Fibroblast of peridontal ligament (primary cell): ENCODE measurements around the gene RAB6A.
"Not testable (repeated sequence)": the region's sequence is repeated elsewhere in the genome, so short reads cannot be mapped to it uniquely, and the experiment has no call there.

Experiments
- DNase-seq: peaks from one replicate; pipeline ENCODE4 v3.0.0-alpha.2; 2010; ENCODE audit errors: extremely low read depth

Gene RAB6A

DNA sequence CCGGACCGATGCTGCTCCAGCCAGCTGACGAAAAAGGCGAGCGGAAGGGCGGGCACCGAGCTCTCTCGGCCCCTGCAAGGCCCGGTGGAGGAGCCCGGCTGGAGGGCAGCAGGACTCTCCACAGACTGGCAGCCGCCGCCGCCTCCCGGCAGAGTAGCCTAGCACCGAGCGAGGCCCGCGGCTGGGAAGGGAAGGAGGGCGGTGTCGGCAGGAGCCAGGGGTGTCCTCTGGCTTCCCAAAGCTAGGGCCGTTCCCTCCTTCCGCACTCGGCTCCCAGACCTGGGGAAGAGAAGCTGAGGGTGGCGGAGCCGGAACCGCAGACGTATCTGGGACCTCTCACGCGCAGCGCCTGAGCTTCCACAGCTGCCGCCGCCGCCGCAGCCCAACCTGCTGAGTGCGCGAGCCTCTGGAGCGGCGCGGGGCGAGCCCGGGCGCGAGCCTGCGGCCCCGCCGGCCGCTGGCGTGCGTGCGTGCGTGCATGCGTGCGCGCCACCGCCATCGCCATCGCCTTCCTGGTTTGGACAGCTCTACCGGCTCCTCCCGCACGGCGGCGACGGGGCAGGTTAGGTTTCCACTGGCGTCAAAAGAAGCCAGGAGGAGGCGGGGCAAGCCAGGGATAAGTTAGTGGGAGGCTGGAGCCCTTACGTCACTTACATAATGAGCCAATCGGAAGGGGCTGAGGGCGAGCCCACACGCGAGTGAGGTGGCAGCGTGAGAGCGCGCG lies at the start of gene RAB6A:
Gene RAB6A (minus strand): TSS at position 396 of the 724 bp plus-strand sequence. CDS start 439 bp downstream, outside the sequence.
- peak; percentile 99 for DNase-seq

DNA sequence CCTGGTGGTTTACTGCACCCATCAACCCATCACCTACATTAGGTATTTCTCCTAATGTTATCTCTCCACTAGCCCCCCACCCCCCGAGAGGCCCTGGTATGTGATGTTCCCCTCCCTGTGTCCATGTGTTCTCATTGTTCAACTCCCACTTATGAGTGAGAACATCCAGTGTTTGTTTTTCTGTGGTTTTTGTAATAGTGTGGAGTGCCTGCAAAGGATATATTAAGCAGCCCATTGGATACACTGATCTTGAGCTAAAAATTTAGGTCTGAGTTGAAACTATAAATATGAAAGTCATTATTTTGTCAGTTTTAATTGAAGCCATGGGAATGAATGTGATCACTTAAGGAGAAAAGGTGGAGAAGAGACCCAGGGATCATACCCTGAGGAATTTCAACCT lies 49.8 kb upstream of the RAB6A start:
- DNase-seq = peak; percentile 42

DNA sequence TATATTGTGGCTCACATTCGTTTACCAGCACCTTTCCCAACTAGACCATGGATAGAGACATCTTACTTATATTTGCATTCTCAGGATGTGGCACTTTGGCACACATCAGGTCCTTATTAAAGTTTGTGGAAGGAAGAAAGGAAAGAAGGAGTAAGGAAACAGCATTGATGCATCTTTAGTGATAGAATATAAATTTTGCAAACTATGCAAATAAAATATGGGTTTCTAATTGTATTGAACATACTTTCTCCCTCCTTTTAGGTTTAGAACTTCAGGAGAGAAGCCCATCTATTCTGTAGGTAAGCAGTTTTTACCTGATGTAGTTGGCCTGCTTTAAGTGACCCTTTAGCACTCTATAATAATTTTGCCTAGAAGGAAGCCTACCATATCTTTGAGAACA lies 47.2 kb upstream of the RAB6A start:
- no peak for DNase-seq

DNA sequence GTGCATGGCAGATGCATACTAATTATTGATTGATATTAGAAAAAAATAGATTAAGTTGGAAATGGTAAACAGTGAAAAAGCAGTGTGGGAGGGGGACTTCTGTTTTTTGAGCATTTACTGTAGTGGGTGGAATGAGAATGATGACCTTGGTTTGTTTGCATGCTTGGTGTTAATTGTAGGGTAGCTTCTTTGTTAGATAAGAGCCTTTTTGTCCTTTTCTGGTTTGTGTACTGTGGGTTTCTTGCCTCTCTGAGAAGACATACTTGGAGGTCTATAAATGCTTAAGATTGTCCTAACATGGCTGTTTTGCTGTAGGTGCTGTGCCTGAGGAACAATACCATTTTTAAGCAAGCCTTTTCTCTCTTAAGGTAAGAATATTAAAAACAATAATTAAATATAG lies 43.8 kb upstream of the RAB6A start:
- DNase-seq = no peak

DNA sequence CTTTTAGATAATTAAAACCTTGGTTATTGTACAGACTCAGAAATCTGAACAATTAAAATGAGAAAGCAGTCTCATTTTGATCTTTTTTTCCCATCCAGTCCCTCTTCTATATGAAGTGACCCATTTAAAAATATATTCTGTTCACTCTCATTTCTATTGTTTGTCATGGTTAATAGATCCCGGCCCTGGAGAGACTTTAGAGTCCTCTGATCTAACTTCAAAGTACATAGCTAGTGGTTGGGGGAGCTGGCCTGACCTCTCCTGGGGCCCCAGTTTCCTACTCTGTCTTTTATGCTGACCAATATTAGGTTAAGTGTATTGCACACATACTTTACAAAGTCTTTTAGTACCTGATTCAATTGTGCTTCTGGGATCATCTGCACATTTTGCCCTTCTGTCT lies 40.3 kb upstream of the RAB6A start:
- DNase-seq = no peak

DNA sequence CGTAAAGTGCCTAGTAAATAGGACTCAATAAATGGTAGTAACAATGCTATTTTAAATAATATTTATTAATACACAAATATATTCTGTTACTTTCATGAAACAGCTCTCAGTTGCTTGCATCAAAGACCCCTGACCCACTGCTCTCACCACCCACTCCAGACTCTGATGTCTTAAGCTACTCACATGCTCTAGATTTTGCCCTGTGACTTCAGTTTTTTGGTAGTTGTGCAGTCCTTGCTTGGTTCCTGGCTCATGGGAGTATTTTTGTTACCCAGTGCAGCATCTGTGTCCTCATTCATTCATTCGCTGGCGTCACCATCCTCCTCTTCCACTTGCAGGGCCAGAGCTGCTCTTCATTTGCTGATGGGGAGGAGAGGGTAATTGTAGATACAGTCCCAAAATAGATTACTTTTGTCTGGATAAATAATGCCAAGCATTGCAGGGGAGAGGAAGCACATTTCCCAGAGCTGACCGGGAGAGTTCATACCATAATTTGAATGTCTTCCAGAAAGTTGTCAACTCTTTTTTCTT lies 39.5 kb upstream of the RAB6A start:
- no peak for DNase-seq

DNA sequence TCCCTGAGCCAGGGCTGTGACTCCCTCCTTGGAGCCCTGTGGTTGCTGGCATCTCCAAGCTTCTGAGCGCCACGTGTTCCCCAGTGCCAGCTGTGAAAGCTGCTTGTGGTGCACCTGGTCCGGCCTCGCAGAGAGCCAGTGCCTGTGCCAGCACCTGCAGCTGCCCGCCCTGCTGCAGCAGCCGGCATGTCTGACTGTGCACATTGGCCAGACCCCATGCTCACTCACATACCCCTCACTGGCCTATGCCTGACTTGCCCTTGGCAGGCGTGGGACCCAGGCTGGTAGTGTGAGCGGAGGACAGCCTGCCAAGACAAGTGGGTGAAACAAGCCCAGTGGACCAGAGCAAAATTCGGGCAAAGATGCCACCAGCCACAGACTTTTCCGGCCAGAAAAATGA lies 36.6 kb upstream of the RAB6A start:
- DNase-seq = no peak

DNA sequence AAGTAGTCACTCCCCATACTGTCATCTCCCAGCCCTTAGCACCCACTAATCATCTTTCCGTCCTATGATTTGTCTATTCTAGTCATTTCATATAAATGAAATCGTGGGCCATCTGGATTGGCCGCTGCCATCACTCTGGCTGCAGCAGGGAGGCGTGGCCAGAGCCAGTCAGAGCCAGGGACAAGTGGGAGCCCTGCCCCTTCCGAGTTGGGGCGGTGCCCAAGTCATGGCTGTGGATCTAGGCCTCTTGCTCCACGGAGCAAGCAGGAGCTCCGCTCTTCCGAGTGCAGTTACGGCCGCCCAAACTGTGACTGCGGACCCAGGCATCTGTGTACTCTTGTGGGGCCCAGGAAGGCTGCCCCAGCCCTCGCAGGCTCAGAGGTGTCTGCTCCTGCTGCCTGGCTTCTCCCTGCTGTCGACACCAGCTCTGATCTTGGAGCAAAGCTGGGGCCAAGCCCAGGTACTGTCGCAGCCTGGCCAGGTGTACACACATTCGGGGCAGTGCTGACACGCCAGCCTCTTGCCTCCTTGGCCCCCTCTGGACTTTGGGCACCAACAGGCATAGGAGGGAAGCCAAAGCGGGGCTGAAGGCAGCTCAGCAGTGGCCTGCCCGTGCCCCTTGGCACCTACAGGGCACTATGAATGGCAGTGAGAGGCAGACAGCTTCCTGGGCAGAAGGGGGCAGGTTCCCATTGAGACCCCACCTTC lies 35.2 kb upstream of the RAB6A start:
- DNase-seq = no peak

DNA sequence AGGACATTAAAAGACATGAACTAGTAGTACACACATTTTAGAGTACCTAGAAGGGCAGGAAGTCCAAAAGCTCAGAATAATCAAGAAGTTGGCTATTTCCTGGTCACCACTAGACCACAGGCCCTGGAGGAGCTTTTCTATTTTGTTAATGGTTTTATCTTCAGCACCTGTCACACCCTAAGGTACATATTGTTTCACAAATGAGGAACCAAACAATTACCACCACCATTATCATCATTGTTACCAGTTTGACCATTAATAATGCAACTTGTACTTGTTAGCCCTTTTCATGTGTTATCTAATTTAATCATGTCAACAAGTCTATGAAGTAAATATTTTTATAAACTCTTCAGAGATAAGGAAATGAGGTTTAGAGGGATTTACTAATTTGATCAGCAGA lies 31.7 kb upstream of the RAB6A start:
- DNase-seq = no peak

DNA sequence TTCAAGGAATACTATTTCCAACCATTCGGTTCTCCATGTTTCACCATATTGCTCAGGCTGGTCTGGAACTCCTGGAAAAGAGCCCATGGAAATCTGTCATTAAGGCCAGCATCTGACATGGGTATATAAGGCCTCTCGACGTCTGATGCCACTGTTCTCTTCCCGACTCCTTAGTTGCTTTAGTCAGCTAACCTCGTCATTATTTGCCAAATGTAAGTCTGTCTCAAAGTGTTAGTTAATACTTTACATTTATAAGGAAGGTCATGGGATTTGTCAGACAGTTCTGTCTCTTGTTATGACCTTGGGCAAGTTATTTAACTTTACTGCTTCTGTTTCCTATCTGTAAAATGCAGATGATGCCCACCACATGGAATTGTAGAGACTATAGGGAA lies 28.4 kb upstream of the RAB6A start:
- DNase-seq = no peak

DNA sequence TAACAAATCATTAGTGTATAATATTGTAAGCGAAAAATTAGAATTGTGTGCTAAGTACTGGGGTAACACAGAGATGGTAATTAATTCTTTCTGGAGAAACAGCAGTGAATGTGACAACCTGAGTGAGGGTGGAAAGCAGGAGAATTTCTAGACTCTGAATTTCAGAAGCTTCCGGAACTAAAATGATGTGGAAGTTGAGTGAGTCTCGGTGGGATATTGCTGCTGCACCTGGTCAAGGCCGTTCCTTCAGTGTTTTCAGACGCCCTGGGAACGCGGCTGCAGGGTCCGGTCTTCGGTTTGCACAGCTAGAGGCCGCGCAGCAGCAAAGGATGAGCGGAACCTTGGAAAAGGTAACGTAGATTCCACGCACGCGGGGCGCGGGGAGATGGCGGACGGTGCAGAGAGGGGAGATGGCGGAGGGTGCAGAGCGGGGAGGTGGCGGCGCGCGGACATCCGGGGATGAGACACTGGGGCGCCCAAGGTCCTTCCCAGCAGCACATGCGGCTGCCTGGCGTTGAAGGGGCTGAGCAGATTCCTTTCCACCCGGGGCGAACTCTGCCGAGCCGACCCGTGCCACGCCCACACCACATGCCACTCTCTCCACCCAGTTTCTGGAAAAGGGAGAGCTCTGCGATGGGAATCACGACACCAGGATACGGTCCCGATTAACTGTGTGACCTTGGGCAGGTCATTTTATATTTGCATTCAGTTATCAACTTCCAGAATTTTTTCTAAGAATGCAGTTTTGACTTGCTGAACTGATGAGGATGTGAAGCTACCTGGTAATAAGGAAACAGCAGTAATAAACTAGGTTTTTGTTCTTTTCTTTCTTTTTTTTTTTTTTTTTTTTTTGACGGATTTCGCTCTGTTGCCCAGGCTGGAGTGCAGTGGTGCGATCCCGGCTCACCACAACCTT lies 27.0 kb upstream of the RAB6A start, which contains the start of gene MRPL48:
Gene MRPL48 (plus strand): TSS at position 232 of the 916 bp plus-strand sequence. CDS start 98 bp downstream, at position 330.
- DNase-seq = peak; percentile 94

DNA sequence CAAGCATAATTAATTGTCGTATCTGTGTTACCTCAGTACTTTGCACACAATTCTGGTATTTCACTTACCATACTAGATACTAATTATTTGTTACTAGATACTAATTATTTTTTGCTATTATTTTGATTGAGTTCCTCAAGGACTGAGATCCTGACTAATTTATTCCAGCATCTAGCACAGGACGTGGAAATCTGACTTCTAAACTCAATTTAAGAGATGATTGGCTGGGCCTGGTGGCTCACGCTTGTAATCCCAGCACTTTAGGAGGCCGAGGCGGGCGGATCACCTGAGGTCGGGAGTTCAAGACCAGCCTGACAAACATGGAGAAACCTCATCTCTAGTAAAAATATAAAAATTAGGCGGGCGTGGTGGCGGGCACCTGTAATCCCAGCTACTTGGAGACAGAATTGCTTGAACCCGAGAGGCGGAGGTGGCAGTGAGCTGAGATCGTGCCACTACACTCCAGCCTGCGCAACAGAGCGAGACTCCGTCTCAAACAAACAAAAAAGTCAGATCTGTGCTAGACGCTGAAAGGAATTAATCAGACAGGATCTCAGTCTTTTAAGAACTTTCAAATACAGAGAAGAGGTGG lies 26.3 kb upstream of the RAB6A start:
- no peak for DNase-seq

DNA sequence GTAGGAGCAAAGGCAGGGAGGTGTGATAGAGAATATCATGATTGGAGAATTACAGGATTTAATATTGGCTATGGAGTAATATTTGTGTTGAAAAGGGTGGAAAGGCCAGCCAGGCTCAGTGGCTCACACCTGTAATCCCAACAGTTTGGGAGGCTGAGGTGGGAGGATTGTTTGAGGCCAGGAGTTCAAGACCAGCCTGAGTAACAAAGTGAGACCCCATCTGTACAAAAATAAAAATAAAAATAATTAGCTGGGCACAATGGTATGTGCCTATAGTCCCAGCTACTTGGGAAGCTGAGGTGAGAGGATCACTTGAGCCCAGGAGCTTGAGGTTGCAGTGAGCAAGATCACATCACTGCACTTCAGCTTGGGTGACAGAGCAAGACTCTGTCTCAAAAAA lies 24.6 kb upstream of the RAB6A start:
- DNase-seq = not testable (repeated sequence)

DNA sequence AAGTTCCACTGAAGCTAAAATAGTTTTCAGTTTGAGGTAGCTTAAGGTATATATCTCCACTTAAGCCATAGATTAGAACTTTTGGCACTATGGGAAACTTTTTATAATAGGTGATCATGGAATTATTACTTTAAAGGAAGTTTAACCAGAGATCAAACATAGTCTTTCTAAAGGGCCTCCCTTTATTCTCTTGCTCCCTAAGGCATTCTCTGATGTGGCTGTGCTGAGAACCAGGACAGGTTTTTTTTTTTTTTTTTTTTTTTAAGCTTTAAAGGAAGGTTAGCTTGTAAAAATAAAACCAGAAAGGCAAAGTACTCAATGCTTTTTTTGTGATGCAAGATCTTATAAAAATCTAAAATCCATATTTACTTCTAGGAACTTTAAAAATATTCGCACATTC lies 23.9 kb upstream of the RAB6A start:
- no peak for DNase-seq

DNA sequence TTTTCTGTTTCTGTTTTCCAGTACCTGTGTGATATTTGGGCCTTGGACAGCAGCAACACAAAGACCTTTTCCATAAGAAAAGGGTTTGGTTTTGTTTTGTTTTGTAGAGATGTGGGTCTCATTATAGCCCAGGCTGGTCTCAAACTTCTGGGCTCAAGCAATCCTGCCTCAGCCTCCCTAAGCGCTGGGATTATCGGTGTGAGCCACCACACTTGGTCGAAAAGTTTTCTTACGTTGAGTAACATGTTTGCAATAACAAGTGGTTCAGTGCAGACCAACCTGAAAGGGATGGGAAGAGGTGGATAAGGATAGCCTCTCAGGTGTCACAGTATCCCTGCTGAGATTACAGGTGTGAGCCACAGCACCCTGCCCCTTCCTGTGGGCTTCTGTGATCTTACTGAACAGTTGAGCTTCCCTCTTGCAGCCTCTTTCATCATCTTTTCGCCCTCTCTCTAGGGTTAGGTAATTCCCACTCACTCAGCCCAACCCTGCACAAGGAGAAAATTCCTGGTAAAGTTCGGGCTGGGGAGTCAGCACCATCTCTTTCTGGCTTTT lies 23.3 kb upstream of the RAB6A start:
- peak; percentile 62 for DNase-seq

DNA sequence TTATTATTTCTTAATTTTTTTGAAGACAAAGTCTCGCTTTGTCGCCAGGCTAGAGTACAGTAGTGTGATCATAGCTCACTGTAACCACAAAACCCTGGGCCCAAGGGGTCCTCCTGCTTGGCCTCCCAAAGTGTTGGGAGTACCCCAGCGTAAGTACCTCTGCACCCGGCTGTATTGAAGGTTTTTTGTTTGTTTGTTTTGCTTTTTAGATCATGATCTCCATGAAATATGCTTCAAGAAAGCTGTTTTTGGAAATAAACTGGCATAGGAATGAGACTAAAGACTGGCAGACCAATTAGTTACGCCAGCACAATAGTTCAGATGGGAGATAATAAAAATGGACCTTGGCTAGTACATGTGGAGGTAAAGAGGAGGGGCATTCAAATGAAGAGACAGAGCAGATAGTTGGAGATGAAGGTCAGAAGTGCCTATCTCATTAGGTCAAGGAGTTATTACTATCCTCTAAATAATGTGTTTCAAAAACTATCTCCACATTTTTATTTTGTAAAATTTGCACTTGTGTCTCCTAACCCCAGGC lies 22.7 kb upstream of the RAB6A start:
- DNase-seq = no peak

DNA sequence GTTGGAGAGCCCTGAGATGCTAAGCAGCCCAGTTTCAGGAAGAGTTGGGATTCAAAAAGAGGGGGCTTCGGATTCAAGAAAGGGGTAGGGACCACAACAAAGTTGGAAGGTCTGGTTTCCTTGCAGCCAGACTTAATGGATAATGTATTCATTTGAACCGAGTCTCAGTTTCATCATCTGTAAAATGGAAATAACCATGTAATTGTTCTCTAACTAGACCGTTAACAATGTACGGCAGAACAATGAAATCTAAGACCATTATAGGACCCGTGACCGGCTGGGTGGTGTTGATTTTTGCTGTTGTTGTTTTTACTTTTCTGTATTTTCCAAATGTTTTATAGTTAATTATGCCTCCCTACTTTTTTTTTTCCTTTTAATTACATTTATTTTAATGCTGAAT lies 20.4 kb upstream of the RAB6A start:
- no peak for DNase-seq

DNA sequence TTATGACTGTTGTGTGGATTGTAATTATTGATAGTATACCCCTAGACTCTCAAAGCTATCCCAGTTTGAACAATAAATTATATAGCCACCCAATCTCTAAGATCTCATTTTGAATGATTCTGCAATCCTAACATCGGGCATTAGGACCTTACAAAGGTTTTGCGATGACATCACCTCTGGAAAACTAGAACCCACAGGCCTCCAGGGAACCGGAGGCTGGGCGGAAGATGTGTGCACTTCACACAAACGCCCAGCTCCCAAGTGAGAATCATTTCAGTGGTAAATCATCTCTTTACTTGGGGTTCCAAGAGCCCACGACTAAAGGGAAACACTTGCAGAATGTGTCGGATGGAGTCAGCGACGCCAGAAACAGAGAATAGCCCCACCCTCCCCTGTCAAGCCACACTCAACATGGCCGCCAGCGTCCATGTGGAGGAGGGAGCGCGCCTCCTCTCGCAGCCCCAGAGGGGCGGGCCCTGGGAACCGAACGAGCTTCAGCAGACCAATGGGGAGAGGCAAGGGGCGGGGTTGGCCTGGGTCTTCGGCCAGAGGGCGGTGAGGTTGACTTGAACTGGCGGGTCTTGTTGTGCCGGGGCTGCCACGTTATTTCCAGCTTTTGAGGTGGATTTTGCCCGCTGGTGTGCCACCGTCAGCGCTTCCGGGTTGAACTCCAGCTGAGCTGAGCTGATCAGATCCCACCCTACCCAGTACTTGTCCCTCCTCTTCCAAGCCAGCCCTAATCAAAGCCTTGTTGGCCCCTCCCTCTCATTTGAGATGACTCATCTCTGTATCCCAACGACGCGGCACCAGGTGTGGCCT lies 18.4 kb upstream of the RAB6A start:
- DNase-seq = peak; percentile 97

DNA sequence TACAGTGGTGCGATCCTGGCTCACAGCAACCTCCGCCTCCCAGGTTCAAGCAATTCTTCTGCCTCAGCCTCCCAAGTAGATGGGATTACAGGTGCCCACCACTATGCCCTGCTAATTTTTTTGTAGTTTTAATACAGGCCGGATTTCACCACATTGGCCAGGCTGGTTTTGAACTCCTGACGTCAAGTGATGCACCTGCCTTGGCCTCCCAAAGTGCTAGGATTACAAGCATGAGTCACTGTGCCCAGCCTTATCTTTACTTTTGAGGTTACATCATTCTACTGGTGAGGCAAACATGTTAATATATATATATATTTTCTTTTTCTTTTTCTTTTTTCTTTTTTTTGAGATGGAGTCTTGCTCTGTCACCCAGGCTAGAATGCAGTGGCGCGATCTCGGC lies 9.9 kb upstream of the RAB6A start:
- not testable (repeated sequence) for DNase-seq

DNA sequence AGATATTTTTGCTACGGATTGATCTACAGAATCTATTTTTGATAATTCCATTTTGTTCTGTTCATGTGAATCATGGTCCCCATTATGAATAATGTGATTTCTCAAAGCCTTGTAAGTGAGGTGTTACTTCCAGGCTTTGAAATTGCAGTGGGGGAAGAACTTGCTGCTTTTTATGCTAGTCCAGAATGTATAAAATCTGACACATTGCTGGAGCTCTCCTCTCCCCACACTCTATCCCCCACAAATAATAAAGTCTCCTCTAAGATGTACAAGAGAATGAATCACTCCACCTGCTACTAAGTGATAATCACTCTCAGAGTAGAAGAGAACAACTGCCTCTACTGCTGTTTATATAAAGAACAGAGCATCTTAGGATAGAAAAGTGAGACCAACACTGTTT lies 5.9 kb upstream of the RAB6A start:
- no peak for DNase-seq
